Right kidney (tissue), 1 donor: ENCODE results near the gene TRABD2B.

Experiments
- DNase-seq: peaks from one replicate; pipeline ENCODE4 v3.0.0-alpha.2; 2016

The TRABD2B gene

DNA sequence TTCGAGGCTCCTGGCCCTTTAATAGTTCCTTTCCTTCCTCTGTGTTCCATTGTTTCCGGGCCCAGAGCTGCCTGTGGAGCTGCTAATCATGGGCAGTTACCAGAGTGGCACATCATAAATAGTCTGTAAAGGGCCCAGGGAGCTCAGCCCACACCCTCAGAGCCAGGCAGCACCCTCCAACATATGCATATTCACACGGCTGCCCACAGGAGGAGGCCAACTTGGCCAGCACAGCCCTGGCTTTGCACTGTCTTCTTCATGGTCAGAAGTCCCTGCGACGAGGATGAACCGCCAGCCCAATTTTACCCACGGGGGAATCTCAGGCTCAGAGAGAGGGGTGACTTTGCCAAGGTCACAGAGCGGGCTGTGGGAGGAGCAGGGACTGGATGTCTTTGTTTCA lies 172.5 kb downstream of the TRABD2B start:
- no peak for DNase-seq

GRCh38 chr1:47824297-47824696 lies 172.9 kb downstream of the TRABD2B start:
- no peak for DNase-seq

DNA sequence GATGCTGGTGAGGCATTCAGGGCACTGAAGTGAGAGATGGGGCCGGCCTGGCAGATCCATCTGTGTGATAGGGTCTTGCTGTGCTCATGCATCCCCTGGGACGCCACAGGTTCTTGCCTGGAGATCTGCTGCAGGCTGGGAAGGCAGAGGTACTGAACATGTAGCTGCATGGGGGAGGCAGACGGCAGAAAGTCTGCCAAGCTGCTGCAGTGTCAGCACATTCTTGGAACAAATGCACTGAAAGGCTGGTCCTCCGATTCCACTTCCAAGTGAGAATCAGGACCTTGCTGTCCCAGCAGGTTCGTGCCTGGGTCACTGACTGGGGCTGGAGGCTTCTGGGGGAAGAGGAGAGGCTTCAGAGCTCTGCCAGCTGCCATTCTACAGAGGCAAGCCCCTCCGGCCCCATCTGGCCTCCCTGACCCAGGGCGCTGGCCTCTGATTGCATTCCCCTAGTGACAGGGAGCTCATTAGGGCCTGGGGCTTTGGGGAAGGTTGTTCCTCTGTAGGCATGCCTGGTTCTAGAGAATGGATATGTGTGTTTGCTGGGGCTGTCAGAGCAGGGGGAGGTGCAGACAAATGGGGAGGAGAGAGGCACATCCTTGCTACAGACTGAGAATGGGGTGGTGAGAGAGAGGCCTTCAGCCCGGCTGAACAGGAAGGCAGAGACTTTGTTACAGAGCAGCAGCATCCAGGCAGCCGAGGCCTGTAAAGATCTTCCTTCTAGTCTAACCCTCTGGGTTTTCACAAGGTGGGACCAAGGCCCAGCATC lies 174.0 kb downstream of the TRABD2B start:
- no peak for DNase-seq

GRCh38 chr1:47821760-47822159 lies 175.4 kb downstream of the TRABD2B start:
- DNase-seq, result no peak

- DNase-seq, result no peak
Observed at GRCh38 chr1:47819574-47819888, 177.7 kb downstream of the TRABD2B start.

DNA sequence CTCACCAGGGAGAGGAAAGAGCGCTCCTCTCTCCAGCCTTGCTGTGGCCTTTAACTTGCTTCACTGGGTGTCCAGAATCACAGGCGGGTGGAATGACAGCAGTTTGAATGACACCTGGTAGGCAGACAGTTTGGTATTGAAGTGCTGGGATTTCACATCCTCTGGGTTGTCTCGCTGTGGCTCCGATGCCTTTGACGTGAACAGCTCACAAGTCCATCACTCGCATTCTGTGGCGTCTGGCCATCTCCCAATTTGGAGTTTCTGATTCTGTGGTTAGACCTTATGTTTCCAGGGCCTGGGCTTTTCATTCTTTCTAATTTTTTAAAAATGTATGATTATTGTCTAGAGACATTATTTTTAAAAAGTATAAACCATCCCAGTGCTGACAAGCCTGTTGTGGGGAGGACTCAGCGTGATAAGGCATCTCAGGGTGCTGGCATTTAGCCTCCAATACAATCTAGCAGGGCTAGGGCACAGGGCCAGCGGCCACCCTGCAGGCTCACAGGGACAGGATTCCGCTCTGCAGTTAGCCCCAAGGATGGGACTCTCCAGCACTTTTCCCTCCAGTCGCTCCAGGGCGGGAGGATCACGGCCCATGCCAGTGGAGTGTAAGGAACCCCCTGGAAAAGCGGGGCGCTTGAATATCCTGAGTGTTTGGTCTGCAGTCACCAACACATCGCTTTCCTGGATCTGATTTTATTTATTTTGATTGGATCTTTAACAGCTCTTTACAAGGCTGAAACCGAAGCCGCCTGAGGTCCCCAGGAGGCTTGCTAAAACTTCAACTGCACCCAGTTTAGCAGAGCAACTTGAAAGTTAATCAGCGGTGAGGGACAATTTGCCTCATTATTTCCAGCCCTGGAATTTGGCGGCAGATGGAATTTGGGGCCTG lies 178.3 kb downstream of the TRABD2B start:
- no peak for DNase-seq

GRCh38 chr1:47817861-47818260 lies 179.3 kb downstream of the TRABD2B start:
- no peak for DNase-seq

DNA sequence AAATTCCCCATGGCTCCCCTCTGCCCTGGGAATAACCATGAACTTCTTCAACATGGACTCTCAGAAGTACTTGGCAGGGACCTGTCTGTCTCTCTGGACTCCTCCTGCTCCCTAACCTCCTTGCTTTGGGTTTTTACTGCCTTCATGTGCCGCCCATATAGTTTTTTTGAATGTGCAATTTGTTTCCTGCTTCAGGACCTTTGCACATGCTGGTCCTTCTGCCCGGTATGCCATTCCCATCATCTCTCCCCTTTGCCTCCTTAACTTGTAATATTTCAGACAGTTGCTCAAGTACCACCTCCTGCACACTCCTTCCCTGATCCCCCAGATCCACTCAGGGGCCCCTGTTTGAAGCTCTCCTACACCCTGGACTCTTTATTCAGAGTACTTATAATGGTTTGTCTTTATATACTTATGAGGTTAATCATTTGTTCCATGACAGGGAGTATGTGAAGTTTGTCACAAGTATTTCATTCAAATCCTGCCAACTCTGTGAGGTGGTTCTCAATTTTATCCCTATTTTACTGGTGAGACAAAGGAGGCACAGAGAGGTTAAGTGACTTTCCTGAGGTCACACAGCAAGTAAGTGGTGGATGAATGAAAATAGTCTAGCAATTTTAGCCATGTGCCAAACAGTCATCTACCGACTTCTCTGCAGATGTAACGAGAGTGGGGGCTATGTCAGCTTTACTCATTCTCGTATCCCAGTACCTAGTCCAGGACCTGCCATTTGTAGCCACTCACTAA lies 180.7 kb downstream of the TRABD2B start:
- DNase-seq, result no peak

DNA sequence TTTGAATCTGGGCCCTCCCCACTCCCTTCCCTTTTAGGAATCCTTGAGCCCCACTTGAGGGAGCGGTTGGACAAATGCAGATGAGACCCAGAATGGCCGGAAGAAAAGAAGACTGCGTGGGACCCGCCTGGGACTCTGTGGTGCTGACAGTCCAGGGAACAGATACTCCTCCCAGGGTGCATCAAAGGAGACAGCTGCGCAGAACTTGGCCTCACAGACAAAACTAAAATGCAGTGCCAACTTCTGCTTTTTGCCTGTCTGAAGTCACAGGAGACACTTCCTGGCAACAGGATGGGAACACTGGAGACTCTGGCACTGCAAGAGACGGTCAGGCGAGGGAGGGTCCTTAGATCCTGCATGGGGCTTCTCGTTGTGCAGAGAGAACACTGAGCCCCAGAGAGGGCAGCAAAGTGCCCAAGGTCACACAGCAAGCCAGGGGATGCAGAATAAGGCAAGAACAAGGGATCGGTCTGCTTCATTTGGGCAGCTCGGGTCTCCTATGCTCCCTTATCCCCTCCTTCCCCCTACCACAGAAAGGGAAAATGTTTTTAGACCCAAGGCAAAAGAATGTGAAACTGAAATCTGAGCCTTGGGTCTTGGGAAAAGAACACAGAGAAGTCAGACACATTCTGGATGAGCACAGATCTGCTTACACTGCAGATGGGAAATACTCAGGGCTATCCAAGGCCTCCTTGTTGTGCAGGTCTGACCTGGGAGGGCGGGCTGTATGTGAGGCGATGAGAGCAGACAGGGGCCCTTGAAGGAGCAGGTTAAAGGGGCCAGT lies 182.4 kb downstream of the TRABD2B start:
- DNase-seq, result no peak

DNA sequence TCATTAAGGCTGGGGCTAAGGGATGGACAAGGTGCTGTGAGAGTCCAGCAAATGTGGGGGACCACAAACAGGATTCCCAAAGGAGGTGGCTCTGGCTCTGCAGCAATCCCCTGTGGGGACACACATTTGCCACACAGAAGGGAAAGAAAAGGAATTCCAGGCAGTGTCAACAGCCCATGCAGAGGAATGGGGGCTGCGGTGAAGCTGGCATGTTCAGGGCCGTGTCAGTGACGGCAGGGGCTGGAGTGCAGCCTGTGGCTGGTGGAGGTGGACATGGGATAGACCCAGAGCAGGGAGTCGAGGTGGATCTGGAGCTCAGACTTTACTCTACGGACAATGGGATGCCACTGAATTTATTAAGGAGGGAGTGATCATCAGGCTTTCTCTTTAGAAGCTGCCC lies 183.2 kb downstream of the TRABD2B start:
- no peak for DNase-seq

DNA sequence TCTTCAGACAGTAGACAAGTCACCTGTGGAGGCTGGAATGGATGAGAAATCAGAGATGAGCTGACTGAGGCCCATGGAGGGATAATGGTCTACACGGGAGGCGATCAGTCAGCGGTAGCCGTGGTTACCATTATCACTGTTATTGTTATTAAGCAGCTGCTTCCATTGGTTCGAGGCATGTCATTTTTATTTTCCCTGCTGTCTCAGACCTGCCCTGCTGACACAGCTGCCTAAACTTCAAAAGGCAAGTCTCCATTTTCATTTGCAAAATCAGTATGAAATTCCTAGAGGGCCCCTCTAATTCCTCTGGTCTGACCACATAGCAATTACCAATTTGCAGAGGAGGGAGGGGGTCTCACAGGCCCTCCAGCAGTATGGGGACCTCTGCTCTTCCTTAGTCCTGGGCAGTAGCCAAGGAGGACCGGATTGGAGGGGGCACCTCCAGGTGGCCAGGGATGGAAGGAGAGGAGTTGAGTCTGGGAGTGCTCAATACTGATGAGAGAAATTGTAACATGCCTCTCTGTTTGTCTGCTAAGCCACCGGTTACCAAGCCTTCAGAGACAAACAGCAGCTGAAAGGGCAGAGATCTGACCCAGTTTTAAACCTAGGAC lies 184.2 kb downstream of the TRABD2B start:
- no peak for DNase-seq

- DNase-seq, result no peak
Observed at GRCh38 chr1:47810964-47811682, 186.1 kb downstream of the TRABD2B start.

DNA sequence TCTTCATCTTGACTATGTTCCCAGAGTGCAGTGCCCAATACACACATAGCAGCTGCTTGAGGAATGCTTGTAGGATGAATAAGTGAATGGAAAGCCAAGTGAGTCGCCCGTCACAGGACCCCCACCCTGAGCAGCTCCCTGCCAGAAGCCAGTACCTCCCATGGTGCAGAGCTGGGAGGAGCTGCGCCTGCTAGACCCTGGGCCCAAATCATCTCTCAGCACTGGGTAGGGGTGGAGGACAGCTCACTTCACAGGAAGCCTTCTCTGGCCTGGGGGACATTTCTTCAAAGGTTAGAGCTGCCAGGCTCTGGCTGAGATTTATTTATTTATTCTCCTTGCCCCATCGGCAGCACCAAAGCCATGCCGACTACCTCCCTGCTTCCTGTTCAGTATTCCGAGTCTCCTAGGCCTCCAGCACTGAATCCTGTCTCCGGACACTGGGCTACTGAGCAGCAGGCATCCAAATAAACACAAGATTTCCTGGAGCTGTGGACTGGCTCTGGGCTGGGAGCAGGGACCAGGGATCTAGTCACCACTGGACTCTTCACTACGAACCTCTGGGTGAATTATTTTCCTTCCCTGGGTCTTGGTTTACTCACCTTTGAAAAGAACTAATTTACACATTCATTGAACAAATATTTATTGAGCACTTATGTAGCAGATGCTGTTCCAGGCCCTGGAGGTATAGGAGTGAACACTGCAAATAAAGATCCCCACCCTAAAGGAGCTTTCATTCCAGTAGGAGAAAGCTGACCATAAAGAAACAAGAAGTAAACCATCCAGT lies 187.7 kb downstream of the TRABD2B start:
- no peak for DNase-seq

DNA sequence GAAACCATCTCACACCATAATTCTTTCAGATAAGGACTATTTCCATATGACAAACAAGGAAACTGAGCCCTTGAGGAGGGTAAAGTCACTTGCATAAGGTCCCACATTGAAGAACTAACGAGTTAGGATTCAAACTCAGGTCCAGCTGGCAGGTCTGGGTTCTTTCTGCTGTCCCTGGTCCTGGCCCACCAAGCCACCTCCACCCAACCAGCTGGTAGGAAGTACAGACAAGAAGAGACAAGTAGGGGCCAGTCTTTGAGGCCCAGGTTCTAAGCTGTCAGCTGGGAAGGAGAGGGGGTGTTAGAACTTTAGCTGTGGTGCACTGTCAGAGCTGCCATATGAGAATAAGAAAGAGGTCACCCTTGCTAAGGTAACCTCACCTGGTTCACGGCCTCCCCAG lies 188.6 kb downstream of the TRABD2B start:
- DNase-seq, result no peak

GRCh38 chr1:47805921-47806361 lies 191.2 kb downstream of the TRABD2B start:
- no peak for DNase-seq

- no peak for DNase-seq
Observed at GRCh38 chr1:47805018-47805417, 192.2 kb downstream of the TRABD2B start.

- peak; percentile 64 for DNase-seq
Observed at GRCh38 chr1:47803815-47804501, 193.2 kb downstream of the TRABD2B start.

DNA sequence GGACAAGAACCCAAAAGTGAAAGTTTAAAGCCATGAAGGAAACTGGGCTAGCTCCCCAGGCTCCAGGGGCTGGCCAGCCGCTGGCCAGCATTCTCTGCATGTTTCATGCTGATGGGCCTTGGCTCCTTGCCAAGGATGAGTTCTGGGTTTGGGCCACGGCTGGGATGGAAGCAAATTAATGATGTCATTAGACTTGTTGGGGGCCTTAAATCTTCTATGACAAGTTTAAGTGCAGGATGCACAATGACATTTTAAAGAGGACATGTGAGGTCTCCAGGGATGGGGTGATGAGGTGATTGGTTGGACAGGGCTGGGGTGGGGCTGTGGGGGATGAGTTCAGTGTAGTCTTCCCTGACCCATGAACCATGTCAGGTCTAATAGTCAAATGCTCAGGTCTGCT lies 199.6 kb downstream of the TRABD2B start:
- DNase-seq, result no peak

GRCh38 chr1:47796626-47797025 lies 200.6 kb downstream of the TRABD2B start:
- no peak for DNase-seq

GRCh38 chr1:47795102-47795501 lies 202.1 kb downstream of the TRABD2B start:
- DNase-seq, result no peak
